Measurements from ENCODE around the gene DYRK3. TPM values are rescaled to one million over a fixed set of nuclear protein-coding genes. Genes with fewer than 3 reads are reported as not detected.
A peak's percentile ranks its signal among the peaks of the same experiment; 100 is the strongest.

Gene DYRK3
- total and polyA plus RNA-seq, 2 of the 13 experiments (the other 11 are each of a cell fraction or from before 2014, with no cell fraction given): 0.48 to 2.8 TPM

DNA sequence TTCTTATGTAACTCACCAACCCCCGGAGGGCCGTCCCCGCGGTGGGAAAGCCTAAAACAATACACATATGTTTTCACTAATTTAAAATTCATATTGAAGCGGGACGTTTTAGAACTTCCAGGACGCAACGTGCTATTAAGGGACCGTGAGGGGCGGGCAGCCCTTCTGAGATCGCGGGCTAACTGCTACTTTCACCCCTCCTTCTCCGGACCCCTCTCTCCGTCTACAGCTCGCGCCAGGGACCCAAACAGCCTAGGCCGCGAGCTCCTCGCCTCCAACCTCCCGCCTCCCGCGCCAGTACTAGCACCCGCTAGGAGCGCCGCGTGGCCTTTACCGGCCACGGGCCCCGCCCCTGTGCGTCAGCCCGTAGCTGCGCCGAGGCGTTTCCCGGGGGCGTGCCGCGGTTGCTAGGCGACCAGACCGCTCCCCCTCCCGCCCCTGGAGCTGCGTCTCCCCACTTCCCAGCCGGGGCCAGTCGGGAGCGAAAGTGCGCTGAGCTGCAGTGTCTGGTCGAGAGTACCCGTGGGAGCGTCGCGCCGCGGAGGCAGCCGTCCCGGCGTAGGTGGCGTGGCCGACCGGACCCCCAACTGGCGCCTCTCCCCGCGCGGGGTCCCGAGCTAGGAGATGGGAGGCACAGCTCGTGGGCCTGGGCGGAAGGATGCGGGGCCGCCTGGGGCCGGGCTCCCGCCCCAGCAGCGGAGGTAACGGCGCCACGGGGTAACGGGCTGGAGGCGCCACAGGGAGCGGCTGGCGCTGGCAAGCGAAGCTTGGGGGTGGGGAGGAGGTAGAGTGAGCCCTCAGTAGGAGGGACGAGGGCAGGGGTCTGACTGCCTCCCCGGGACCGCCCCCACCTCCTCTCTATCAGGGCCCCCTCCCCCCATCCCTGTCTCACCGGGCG lies at the start of gene DYRK3 (continued):
- TF ChIP-seq, protein P1, sequence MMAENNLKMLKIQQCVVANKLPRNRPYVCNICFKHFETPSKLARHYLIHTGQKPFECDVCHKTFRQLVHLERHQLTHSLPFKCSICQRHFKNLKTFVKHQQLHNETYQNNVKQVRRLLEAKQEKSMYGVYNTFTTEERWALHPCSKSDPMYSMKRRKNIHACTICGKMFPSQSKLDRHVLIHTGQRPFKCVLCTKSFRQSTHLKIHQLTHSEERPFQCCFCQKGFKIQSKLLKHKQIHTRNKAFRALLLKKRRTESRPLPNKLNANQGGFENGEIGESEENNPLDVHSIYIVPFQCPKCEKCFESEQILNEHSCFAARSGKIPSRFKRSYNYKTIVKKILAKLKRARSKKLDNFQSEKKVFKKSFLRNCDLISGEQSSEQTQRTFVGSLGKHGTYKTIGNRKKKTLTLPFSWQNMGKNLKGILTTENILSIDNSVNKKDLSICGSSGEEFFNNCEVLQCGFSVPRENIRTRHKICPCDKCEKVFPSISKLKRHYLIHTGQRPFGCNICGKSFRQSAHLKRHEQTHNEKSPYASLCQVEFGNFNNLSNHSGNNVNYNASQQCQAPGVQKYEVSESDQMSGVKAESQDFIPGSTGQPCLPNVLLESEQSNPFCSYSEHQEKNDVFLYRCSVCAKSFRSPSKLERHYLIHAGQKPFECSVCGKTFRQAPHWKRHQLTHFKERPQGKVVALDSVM (CRISPR knock-in tag; IDR thresholded peaks at IDR 0.05): no peak; the same call in 1 of the 2 replicates
- TF ChIP-seq, protein P2, sequence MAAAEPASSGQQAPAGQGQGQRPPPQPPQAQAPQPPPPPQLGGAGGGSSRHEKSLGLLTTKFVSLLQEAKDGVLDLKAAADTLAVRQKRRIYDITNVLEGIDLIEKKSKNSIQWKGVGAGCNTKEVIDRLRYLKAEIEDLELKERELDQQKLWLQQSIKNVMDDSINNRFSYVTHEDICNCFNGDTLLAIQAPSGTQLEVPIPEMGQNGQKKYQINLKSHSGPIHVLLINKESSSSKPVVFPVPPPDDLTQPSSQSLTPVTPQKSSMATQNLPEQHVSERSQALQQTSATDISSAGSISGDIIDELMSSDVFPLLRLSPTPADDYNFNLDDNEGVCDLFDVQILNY (CRISPR knock-in tag; conservative IDR thresholded peaks at IDR 0.05): no peak; the same call in 1 of the 2 replicates
- TF ChIP-seq ZBTB42 (CRISPR knock-in tag; IDR thresholded peaks at IDR 0.05) (0 out of 2 replicates have a peak, but pooled peaks have one; percentile 35), SNRNP70 (IDR thresholded peaks at IDR 0.05; ENCODE audit: low read depth, low read length) (no peak), ZNF670 (CRISPR knock-in tag; IDR thresholded peaks at IDR 0.05; ENCODE audit: borderline replicate concordance) (no peak), ZNF3 (CRISPR knock-in tag; IDR thresholded peaks at IDR 0.05) (no peak), KDM5B (CRISPR knock-in tag; IDR thresholded peaks at IDR 0.05; ENCODE audit: borderline replicate concordance) (peak; percentile 67; the same call in 1 of the 2 replicates), ZNF274 (CRISPR knock-in tag; IDR thresholded peaks at IDR 0.05) (peak; percentile 90), CENPT (CRISPR knock-in tag; IDR thresholded peaks at IDR 0.05; ENCODE audit: low read depth) (no peak; the same call in 1 of the 2 replicates), YY1 (IDR thresholded peaks at IDR 0.05; ENCODE audit: insufficient read depth, insufficient replicate concordance, low read depth, low read length) (peak; percentile 30), ATAD3A (CRISPR knock-in tag; IDR thresholded peaks at IDR 0.05) (no peak), XBP1 (CRISPR knock-in tag; IDR thresholded peaks at IDR 0.05) (no peak), KLF16 (CRISPR knock-in tag; IDR thresholded peaks at IDR 0.05) (peak in 1 of 2 experiments; percentile 90; a peak in 2 of 4 replicates), MYC (CRISPR knock-in tag; IDR thresholded peaks at IDR 0.05; ENCODE audit: borderline replicate concordance) (peak; percentile 95), ATM (IDR thresholded peaks at IDR 0.05; ENCODE audit: borderline replicate concordance) (no peak), SP140L (CRISPR knock-in tag; IDR thresholded peaks at IDR 0.05; ENCODE audit: borderline replicate concordance) (no peak), PAF1 (CRISPR knock-in tag; IDR thresholded peaks at IDR 0.05) (no peak), GTF2F1 (IDR thresholded peaks at IDR 0.05; ENCODE audit: low read length) (no peak), MYNN (CRISPR knock-in tag; IDR thresholded peaks at IDR 0.05; ENCODE audit: low read depth) (no peak; the same call in 1 of the 2 replicates)
- TF ChIP-seq, protein P3, sequence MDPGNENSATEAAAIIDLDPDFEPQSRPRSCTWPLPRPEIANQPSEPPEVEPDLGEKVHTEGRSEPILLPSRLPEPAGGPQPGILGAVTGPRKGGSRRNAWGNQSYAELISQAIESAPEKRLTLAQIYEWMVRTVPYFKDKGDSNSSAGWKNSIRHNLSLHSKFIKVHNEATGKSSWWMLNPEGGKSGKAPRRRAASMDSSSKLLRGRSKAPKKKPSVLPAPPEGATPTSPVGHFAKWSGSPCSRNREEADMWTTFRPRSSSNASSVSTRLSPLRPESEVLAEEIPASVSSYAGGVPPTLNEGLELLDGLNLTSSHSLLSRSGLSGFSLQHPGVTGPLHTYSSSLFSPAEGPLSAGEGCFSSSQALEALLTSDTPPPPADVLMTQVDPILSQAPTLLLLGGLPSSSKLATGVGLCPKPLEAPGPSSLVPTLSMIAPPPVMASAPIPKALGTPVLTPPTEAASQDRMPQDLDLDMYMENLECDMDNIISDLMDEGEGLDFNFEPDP (CRISPR knock-in tag; conservative IDR thresholded peaks at IDR 0.05): no peak
- TF ChIP-seq, protein P4, sequence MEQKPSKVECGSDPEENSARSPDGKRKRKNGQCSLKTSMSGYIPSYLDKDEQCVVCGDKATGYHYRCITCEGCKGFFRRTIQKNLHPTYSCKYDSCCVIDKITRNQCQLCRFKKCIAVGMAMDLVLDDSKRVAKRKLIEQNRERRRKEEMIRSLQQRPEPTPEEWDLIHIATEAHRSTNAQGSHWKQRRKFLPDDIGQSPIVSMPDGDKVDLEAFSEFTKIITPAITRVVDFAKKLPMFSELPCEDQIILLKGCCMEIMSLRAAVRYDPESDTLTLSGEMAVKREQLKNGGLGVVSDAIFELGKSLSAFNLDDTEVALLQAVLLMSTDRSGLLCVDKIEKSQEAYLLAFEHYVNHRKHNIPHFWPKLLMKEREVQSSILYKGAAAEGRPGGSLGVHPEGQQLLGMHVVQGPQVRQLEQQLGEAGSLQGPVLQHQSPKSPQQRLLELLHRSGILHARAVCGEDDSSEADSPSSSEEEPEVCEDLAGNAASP (CRISPR knock-in tag; IDR thresholded peaks at IDR 0.05; ENCODE audit: borderline replicate concordance): no peak
- TF ChIP-seq, protein P5, sequence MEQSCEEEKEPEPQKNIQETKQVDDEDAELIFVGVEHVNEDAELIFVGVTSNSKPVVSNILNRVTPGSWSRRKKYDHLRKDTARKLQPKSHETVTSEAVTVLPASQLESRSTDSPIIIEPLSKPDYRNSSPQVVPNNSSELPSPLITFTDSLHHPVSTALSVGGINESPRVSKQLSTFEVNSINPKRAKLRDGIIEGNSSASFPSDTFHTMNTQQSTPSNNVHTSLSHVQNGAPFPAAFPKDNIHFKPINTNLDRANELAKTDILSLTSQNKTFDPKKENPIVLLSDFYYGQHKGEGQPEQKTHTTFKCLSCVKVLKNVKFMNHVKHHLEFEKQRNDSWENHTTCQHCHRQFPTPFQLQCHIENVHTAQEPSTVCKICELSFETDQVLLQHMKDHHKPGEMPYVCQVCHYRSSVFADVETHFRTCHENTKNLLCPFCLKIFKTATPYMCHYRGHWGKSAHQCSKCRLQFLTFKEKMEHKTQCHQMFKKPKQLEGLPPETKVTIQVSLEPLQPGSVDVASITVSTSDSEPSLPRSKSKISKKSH (CRISPR knock-in tag; IDR thresholded peaks at IDR 0.05; ENCODE audit: borderline replicate concordance): peak; percentile 16; the same call in 1 of the 2 replicates
